HL-60/S4 (cell line): Measurements from ENCODE around the gene DBN1.
"Not testable (repeated sequence)": the region's sequence is repeated elsewhere in the genome, so short reads cannot be mapped to it uniquely, and the experiment has no call there.

Experiments used
- in situ Hi-C: fragments of 300-500 bp; cut with MboI; formaldehyde crosslinking; loops from 2 replicates; pipeline ENCODE4 v1.14.3; 2022; ENCODE audit warnings: low sequenced_read_pairs

DBN1 gene

GRCh38 chr5:177491983-177492746, 18.7 kb upstream of the DBN1 start:
- in situ Hi-C loops = no loop called here

GRCh38 chr5:177491429-177491945, 18.1 kb upstream of the DBN1 start:
- in situ Hi-C loops = no loop called here

- in situ Hi-C loops = no loop called here
Measured at GRCh38 chr5:177490992-177491391, 17.6 kb upstream of the DBN1 start.

GRCh38 chr5:177490311-177490991, 17.0 kb upstream of the DBN1 start:
- in situ Hi-C loops = no loop called here

GRCh38 chr5:177489119-177489716, 15.8 kb upstream of the DBN1 start:
- in situ Hi-C loops = no loop called here

- in situ Hi-C loops = no loop called here
Measured at GRCh38 chr5:177487975-177488374, 14.5 kb upstream of the DBN1 start.

- in situ Hi-C loops = no loop called here
Measured at GRCh38 chr5:177487144-177487543, 13.7 kb upstream of the DBN1 start.

GRCh38 chr5:177486256-177486655, 12.8 kb upstream of the DBN1 start:
- in situ Hi-C loops = no loop called here

GRCh38 chr5:177485753-177486152, 12.3 kb upstream of the DBN1 start:
- in situ Hi-C loops = not testable (repeated sequence)

- in situ Hi-C loops = no loop called here
Measured at GRCh38 chr5:177484902-177485549, 11.6 kb upstream of the DBN1 start.

- in situ Hi-C loops = no loop called here
Measured at GRCh38 chr5:177483994-177484901, 10.8 kb upstream of the DBN1 start.

GRCh38 chr5:177483042-177483441, 9.6 kb upstream of the DBN1 start:
- in situ Hi-C loops = no loop called here

GRCh38 chr5:177482359-177482795, 8.9 kb upstream of the DBN1 start:
- in situ Hi-C loops = no loop called here

- in situ Hi-C loops = no loop called here
Measured at GRCh38 chr5:177479774-177480173, 6.3 kb upstream of the DBN1 start.

- in situ Hi-C loops = no loop called here
Measured at GRCh38 chr5:177478711-177479646, 5.5 kb upstream of the DBN1 start.

- in situ Hi-C loops = no loop called here
Measured at GRCh38 chr5:177477701-177478477, 4.5 kb upstream of the DBN1 start.

GRCh38 chr5:177476531-177477233, 3.2 kb upstream of the DBN1 start:
- in situ Hi-C loops = no loop called here
